ENCODE measurements around the gene PDIK1L. TPM values are rescaled to one million over a fixed set of nuclear protein-coding genes. Genes with fewer than 3 reads are reported as not detected.
A peak's percentile ranks its signal among the peaks of the same experiment; 100 is the strongest.

The PDIK1L gene
- total RNA-seq, 4 donors from 2014 or later = 4.4 to 8.7 (median 5.9) TPM

GRCh38 chr1:26158271-26158907 lies 46.8 kb downstream of the PDIK1L start:
- Histone ChIP-seq H3K27ac (peak overlapping the region; percentile 3 to 81 (median 63)), H3K9me3 (no peaks in the 10 kb centered on the region), H3K27me3 (no peaks in the 10 kb centered on the region), H3K4me3 (peak overlapping the region in 3 of 4 donors; percentile 6 to 65 (median 57)), H3K4me1 (peaks cover 7 to 11% of the 10 kb centered on the region in 2 donors), H3K36me3 (no peaks in the 10 kb centered on the region)
- in situ Hi-C loops (cut with MboI; ENCODE audit: low sequenced_read_pairs in 4 of 4) = loop anchor here in 1 of 4 donors (25.0 kb wide), 2 partner anchors 121 to 271 kb away; partner anchors contain the start of genes PAQR7 and SLC30A2
- intact Hi-C loops (cut with DNase I; ENCODE audit: low total_unique reads) = no loop called here
- no peak for TF ChIP-seq POLR2A (IDR thresholded peaks at IDR 0.05)
- TF ChIP-seq CTCF (IDR thresholded peaks at IDR 0.05 in 4 of 5, conservative IDR thresholded peaks at IDR 0.05 in 1 of 5) = no peak
- ATAC-seq = no peak
- peak in 1 of 2 donors; percentile 6 for DNase-seq

- peak in 1 of 2 donors; percentile 12 for DNase-seq
- in situ Hi-C loops (cut with MboI; ENCODE audit: low sequenced_read_pairs in 4 of 4) (loop anchor here in 1 of 4 donors (25.0 kb wide), 2 partner anchors 122 to 272 kb away; partner anchors contain the start of genes PAQR7 and SLC30A2), intact Hi-C loops (cut with DNase I; ENCODE audit: low total_unique reads) (no loop called here)
Observed at GRCh38 chr1:26158908-26159742, 47.5 kb downstream of the PDIK1L start, which contains the start of gene FAM110D. FAM110D (plus strand) TSS chr1:26159079; CDS start chr1:26161292, 2,213 bp downstream.

GRCh38 chr1:26159743-26160039 lies 48.1 kb downstream of the PDIK1L start:
- Histone ChIP-seq H3K4me3 (peak overlapping the region; percentile 6 to 76 (median 61)), H3K4me1 (peaks cover 7 to 14% of the 10 kb centered on the region in 2 donors), H3K9me3 (no peaks in the 10 kb centered on the region), H3K36me3 (no peaks in the 10 kb centered on the region), H3K27me3 (no peaks in the 10 kb centered on the region), H3K27ac (peak overlapping the region in 3 of 4 donors; percentile 61 to 81 (median 65))
- no peak for TF ChIP-seq POLR2A (IDR thresholded peaks at IDR 0.05)
- TF ChIP-seq CTCF (IDR thresholded peaks at IDR 0.05 in 4 of 5, conservative IDR thresholded peaks at IDR 0.05 in 1 of 5) = no peak
- intact Hi-C loops (cut with DNase I; ENCODE audit: low total_unique reads) (loop anchor here (2.0 to 5.0 kb wide), 2 partner anchors 49 to 122 kb away; partner anchors contain the start of gene PDIK1L), in situ Hi-C loops (cut with MboI; ENCODE audit: low sequenced_read_pairs in 4 of 4) (loop anchor here in 1 of 4 donors (25.0 kb wide), 2 partner anchors 122 to 272 kb away; partner anchors contain the start of genes PAQR7 and SLC30A2)
- ATAC-seq (no peak), DNase-seq (no peak)

More at GRCh38 chr1:26158908-26159742, 47.5 kb downstream of the PDIK1L start, which contains the start of gene FAM110D:
- H3K27ac ChIP-seq = peak within 1 kb of the TSS; percentile 32 to 81 (median 63)
- TF ChIP-seq POLR2A (IDR thresholded peaks at IDR 0.05) (no peak), CTCF (IDR thresholded peaks at IDR 0.05 in 4 of 5, conservative IDR thresholded peaks at IDR 0.05 in 1 of 5) (no peak)
- H3K36me3 ChIP-seq = no peaks in the 10 kb centered on the region
- H3K4me1 ChIP-seq = peaks cover 7 to 11% of the 10 kb centered on the region in 2 donors
- ATAC-seq = no peak
- H3K4me3 ChIP-seq = peak within 1 kb of the TSS; percentile 6 to 76 (median 61)
- H3K9me3 ChIP-seq = no peaks in the 10 kb centered on the region
- no peaks in the 10 kb centered on the region for H3K27me3 ChIP-seq

- H3K36me3 ChIP-seq = no peaks in the 10 kb centered on the region
- H3K9me3 ChIP-seq = no peaks in the 10 kb centered on the region
- peak overlapping the region; percentile 78 to 87 (median 84) for H3K27ac ChIP-seq
- intact Hi-C loops (cut with DNase I; ENCODE audit: low total_unique reads) = loop anchor here (2.0 to 5.0 kb wide), 2 partner anchors 50 to 123 kb away; partner anchors contain the start of gene PDIK1L
- TF ChIP-seq POLR2A (IDR thresholded peaks at IDR 0.05) = no peak
- no peak for TF ChIP-seq CTCF (IDR thresholded peaks at IDR 0.05 in 4 of 5, conservative IDR thresholded peaks at IDR 0.05 in 1 of 5)
- DNase-seq (no peak), ATAC-seq (peak; percentile 2 to 7)
- H3K4me1 ChIP-seq = peaks cover 7 to 14% of the 10 kb centered on the region in 2 donors
- H3K4me3 ChIP-seq = peak overlapping the region; percentile 57 to 76 (median 68)
- in situ Hi-C loops (cut with MboI; ENCODE audit: low sequenced_read_pairs in 4 of 4) = loop anchor here in 1 of 4 donors (25.0 kb wide), 2 partner anchors 123 to 273 kb away; partner anchors contain the start of genes PAQR7 and SLC30A2
- H3K27me3 ChIP-seq = no peaks in the 10 kb centered on the region
Observed at GRCh38 chr1:26160527-26161414, 49.1 kb downstream of the PDIK1L start.
